IMR-90 (cell line): ENCODE measurements around the gene FANCE. TPM values are rescaled to one million over a fixed set of nuclear protein-coding genes. Genes with fewer than 3 reads are reported as not detected.

Source experiments
- ATAC-seq: fragments of 200-7000 bp; cut with Tn5 transposase; 2 replicates; pipeline ENCODE4 v1.9.1; 2020; ENCODE audit warnings: low read depth, mild to moderate bottlenecking, moderate library complexity
- BruUV-seq: library from RNA; stranded (reverse); fragments of 400-500 nt; replicated peaks from 2 replicates; lab custom pipeline; 2021; lab: Mats Ljungman, UMichigan
- CTCF ChIA-PET: fragments of 300-600 bp; formaldehyde crosslinking; extraction: SDS; loops from one replicate; lab custom pipeline; 2021; ENCODE audit warnings: antibody characterized with exemption; lab: Yijun Ruan, JAX
- POLR2A ChIA-PET: fragments of 300-600 bp; sonication (Branson Sonifier 250); formaldehyde crosslinking; loops from one replicate; lab custom pipeline; 2022; ENCODE audit warnings: antibody characterized with exemption; ENCODE audit not compliant: unreplicated experiment; lab: Charles Lee
- DNase-seq: peaks from one replicate; pipeline ENCODE4 v3.0.0; 2013
- H2AFZ ChIP-seq: replicated peaks from 2 replicates; pipeline ENCODE3; 2013; ENCODE audit warnings: low read length, mild to moderate bottlenecking; ENCODE audit not compliant: poor library complexity
- H2AK5ac ChIP-seq: 2 replicates; pipeline ENCODE4 v1.6.1; 2013; ENCODE audit warnings: low read depth, low read length, inconsistent platforms
- H2AK9ac ChIP-seq: replicated peaks from 2 replicates; pipeline ENCODE3; 2013; ENCODE audit warnings: mild to moderate bottlenecking, low read depth, low read length, moderate library complexity; ENCODE audit not compliant: poor library complexity
- H2BK120ac ChIP-seq: 2 replicates; pipeline ENCODE4 v1.6.1; 2013; ENCODE audit warnings: low read depth, low read length, inconsistent platforms
- H2BK15ac ChIP-seq: 3 replicates; pipeline ENCODE4 v1.6.1; 2013; ENCODE audit warnings: low read depth, low read length, inconsistent platforms
- H2BK20ac ChIP-seq: 2 replicates; pipeline ENCODE4 v1.6.1; 2013; ENCODE audit warnings: low read depth, mild to moderate bottlenecking, inconsistent platforms, low read length, moderate library complexity
- H2BK5ac ChIP-seq: 2 replicates; pipeline ENCODE4 v1.6.1; 2013; ENCODE audit warnings: mild to moderate bottlenecking, low read depth, low read length, inconsistent platforms; ENCODE audit not compliant: poor library complexity, severe bottlenecking
- H3K14ac ChIP-seq: replicated peaks from 2 replicates; pipeline ENCODE4 v1.6.1; 2013; ENCODE audit warnings: low read depth, low read length, inconsistent platforms
- H3K18ac ChIP-seq: 2 replicates; pipeline ENCODE4 v1.6.1; 2013; ENCODE audit warnings: low read depth, low read length, control low read depth
- H3K23ac ChIP-seq: 2 replicates; pipeline ENCODE4 v1.6.1; 2013; ENCODE audit warnings: low read depth, low read length, inconsistent platforms
- H3K27ac ChIP-seq: 2 replicates; pipeline ENCODE4 v1.5.1; 2013; ENCODE audit warnings: mild to moderate bottlenecking, control low read depth, low read length; ENCODE audit not compliant: insufficient read depth
- H3K27me3 ChIP-seq: 2 replicates; pipeline ENCODE4 v1.6.1; 2013; ENCODE audit warnings: low read length; ENCODE audit not compliant: control insufficient read depth, insufficient read depth
- H3K36me3 ChIP-seq: 2 replicates; pipeline ENCODE4 v1.6.1; 2013; ENCODE audit warnings: low read length, mixed read lengths; ENCODE audit not compliant: control insufficient read depth, insufficient read depth
- H3K4ac ChIP-seq: 2 replicates; pipeline ENCODE4 v1.6.1; 2013; ENCODE audit warnings: low read depth, low read length, inconsistent platforms
- H3K4me1 ChIP-seq: 2 replicates; pipeline ENCODE4 v1.6.1; 2013; ENCODE audit warnings: low read length, mixed read lengths; ENCODE audit not compliant: control insufficient read depth, insufficient read depth
- H3K4me2 ChIP-seq: 2 replicates; pipeline ENCODE4 v1.6.1; 2013; ENCODE audit warnings: low read depth, mild to moderate bottlenecking, control low read depth, low read length, moderate library complexity
- H3K4me3 ChIP-seq: 2 replicates; pipeline ENCODE4 v1.5.1; 2013; ENCODE audit warnings: low read depth, mild to moderate bottlenecking, control low read depth, low read length, moderate library complexity; ENCODE audit not compliant: insufficient read depth
- H3K56ac ChIP-seq: 2 replicates; pipeline ENCODE4 v1.6.1; 2013; ENCODE audit warnings: low read length, inconsistent platforms; ENCODE audit not compliant: insufficient read depth; ENCODE audit errors: extremely low read depth
- H3K79me1 ChIP-seq, 2 experiments: 2 replicates each; pipeline ENCODE4 v1.6.1; 2013; ENCODE audit warnings: low read length in 2 of 2, inconsistent platforms in 1 of 2, low read depth in 1 of 2
- H3K9ac ChIP-seq: 2 replicates; pipeline ENCODE4 v1.6.1; 2013; ENCODE audit warnings: low read depth, low read length, control low read depth
- H3K9me1 ChIP-seq: 2 replicates; pipeline ENCODE4 v1.6.1; 2013; ENCODE audit warnings: low read length, inconsistent platforms; ENCODE audit not compliant: insufficient read depth
- H3K9me3 ChIP-seq: 2 replicates; pipeline ENCODE4 v1.6.1; 2013; ENCODE audit warnings: low read length; ENCODE audit not compliant: control insufficient read depth, insufficient read depth
- H4K20me1 ChIP-seq: 2 replicates; pipeline ENCODE4 v1.6.1; 2013; ENCODE audit warnings: low read length, inconsistent platforms; ENCODE audit not compliant: insufficient read depth
- H4K5ac ChIP-seq: 2 replicates; pipeline ENCODE4 v1.6.1; 2013; ENCODE audit warnings: mild to moderate bottlenecking, low read depth, low read length, control low read depth
- H4K8ac ChIP-seq, 2 experiments: 2 replicates each; pipeline ENCODE4 v1.6.1; 2013; ENCODE audit warnings: low read depth in 2 of 2, low read length in 2 of 2, control low read depth in 1 of 2, inconsistent platforms in 1 of 2
- H4K91ac ChIP-seq: 2 replicates; pipeline ENCODE4 v1.6.1; 2013; ENCODE audit warnings: low read depth, low read length, inconsistent platforms; ENCODE audit not compliant: insufficient read depth
- CEBPB ChIP-seq: IDR thresholded peaks from 2 replicates; pipeline ENCODE4 v1.6.1; 2012; ENCODE audit warnings: low read depth, low read length, improper control_type of control experiment
- CHD1 ChIP-seq: IDR thresholded peaks from 2 replicates; pipeline ENCODE4 v1.6.1; 2012; ENCODE audit warnings: low read depth, low read length, improper control_type of control experiment
- CTCF ChIP-seq: conservative IDR thresholded peaks from 2 replicates; pipeline ENCODE4 v1.5.1; 2012; ENCODE audit warnings: mild to moderate bottlenecking, low read depth, low read length, improper control_type of control experiment
- FOS ChIP-seq: fragments of 150-350 bp; IDR thresholded peaks from 2 replicates; pipeline ENCODE4 v1.6.1; 2016; ENCODE audit warnings: low read depth, low read length
- MAFK ChIP-seq: IDR thresholded peaks from 2 replicates; pipeline ENCODE4 v1.6.1; 2012; ENCODE audit warnings: low read depth, low read length, improper control_type of control experiment
- POLR2A ChIP-seq: IDR thresholded peaks from 2 replicates; pipeline ENCODE4 v1.6.1; 2012; ENCODE audit warnings: mild to moderate bottlenecking, low read depth, low read length
- RFX5 ChIP-seq: IDR thresholded peaks from 2 replicates; pipeline ENCODE4 v1.8.0; 2012; ENCODE audit warnings: low read depth, mild to moderate bottlenecking, low read length, moderate library complexity
- SMC3 ChIP-seq: fragments of 150-350 bp; IDR thresholded peaks from 2 replicates; pipeline ENCODE4 v1.6.1; 2016; ENCODE audit warnings: low read depth, mild to moderate bottlenecking, antibody characterized with exemption, low read length, moderate library complexity
- USF2 ChIP-seq: fragments of 150-350 bp; IDR thresholded peaks from 2 replicates; pipeline ENCODE4 v1.6.1; 2017; ENCODE audit warnings: mild to moderate bottlenecking, antibody characterized with exemption, low read length, low read depth
- WGBS, 2 experiments: methylation state at CpG; one replicate each; pipeline versions ENCODE4 v1.1.5 to v1.1.7; 2013; ENCODE audit warnings: missing lambda C conversion rate in 2 of 2; ENCODE audit not compliant: insufficient read length in 1 of 2; ENCODE audit errors: extremely low coverage in 2 of 2; 5-methylcytosine and 5-hydroxymethylcytosine counted together
- dilution Hi-C: fragments of 300-500 bp; cut with HindIII; formaldehyde crosslinking; loops from one replicate; pipeline ENCODE4 v1.14.3; 2018; ENCODE audit warnings: low sequenced_read_pairs; ENCODE audit not compliant: unreplicated experiment
- in situ Hi-C: fragments of 300-500 bp; cut with MboI; formaldehyde crosslinking; loops from 3 replicates; pipeline ENCODE4 v1.14.3; 2019; ENCODE audit warnings: low sequenced_read_pairs, inconsistent platforms, mixed read lengths
- intact Hi-C: fragments of 100-400 bp; cut with micrococcal nuclease; formaldehyde crosslinking; loops from 2 replicates; pipeline ENCODE4 v1.10.0; 2022
- polyA plus RNA-seq, 3 experiments: library from polyadenylated mRNA; depleted of rRNA; stranded (reverse); fragments of >200 nt; gene quantifications; 2 replicates each; pipeline ENCODE4 v1.2.3, GENCODE V29; 2012; ENCODE audit warnings: low replicate concordance in 1 of 3
- total RNA-seq: library from RNA; depleted of rRNA; stranded (reverse); fragments of >200 nt; gene quantifications from 2 replicates; pipeline ENCODE4 v1.2.3, GENCODE V29; 2012

The FANCE gene
- total and polyA plus RNA-seq, 2 of the 4 experiments (the other 2 are of a cell fraction): 7.1 to 9.1 TPM

- in situ Hi-C loops (no loop called here), intact Hi-C loops (no loop called here), dilution Hi-C loops (no loop called here)
- Histone ChIP-seq H3K23ac (no peak overlapping the region), H4K8ac (no peak overlapping the region), H3K9ac (no peak overlapping the region), H2BK5ac (no peak overlapping the region), H3K4me1 (0 out of 2 replicates have a peak, but pooled peaks cover 1% of the 10 kb centered on the region), H2BK15ac (no peak overlapping the region), H4K91ac (no peak overlapping the region), H3K4ac (no peak overlapping the region), H3K27ac (no peak overlapping the region), H2AFZ (no peak overlapping the region), H3K18ac (no peak overlapping the region), H3K27me3 (peaks cover 72% of the 10 kb centered on the region), H2BK20ac (no peak overlapping the region), H4K5ac (no peak overlapping the region), H3K56ac (no peak overlapping the region), H3K9me3 (peaks cover 5% of the 10 kb centered on the region; the same call in 1 of the 2 replicates), H3K14ac (no peak overlapping the region), H3K79me1 (no peaks in the 10 kb centered on the region), H3K36me3 (no peaks in the 10 kb centered on the region), H2AK9ac (no peak overlapping the region), H2BK120ac (no peak overlapping the region), H3K9me1 (no peaks in the 10 kb centered on the region), H3K4me3 (no peak overlapping the region), H3K4me2 (no peak overlapping the region), H2AK5ac (no peak overlapping the region), H4K20me1 (no peaks in the 10 kb centered on the region)
- TF ChIP-seq RFX5 (no peak), POLR2A (no peak), CTCF (no peak), CHD1 (no peak), MAFK (no peak), FOS (no peak), CEBPB (no peak), SMC3 (no peak), USF2 (no peak)
- ChIA-PET POLR2A (no interaction called here), CTCF (no interaction called here)
- no peak for DNase-seq
- no CpG with 5 or more reads among the region's 2 CpGs for whole genome bisulfite sequencing, 2 experiments
- ATAC-seq: no peak
- no TSS peak for BruUV-seq
Observed at GRCh38 chr6:35508027-35508426, 55.9 kb downstream of the FANCE start.
